ENCODE measurements around the gene SORCS2. TPM values are rescaled to one million over a fixed set of nuclear protein-coding genes. Genes with fewer than 3 reads are reported as not detected.

Gene SORCS2
- total and polyA plus RNA-seq, 2 experiments from 2014 or later = 0.38 to 1.4 TPM

GRCh38 chr4:7703688-7704087 lies 511.4 kb downstream of the SORCS2 start:
- no peak for DNase-seq
- no peaks in the 10 kb centered on the region for H3K27me3 ChIP-seq (replicated peaks; ENCODE audit: insufficient read depth)
- H3K9me2 ChIP-seq (ENCODE audit: insufficient read depth) = no peaks in the 10 kb centered on the region
- 87% methylated on average over 7 to 8 of the region's 8 CpGs for WGBS, 2 experiments (ENCODE audit: low coverage in 1 of 2, low lambda C conversion rate in 2 of 2, missing lambda C conversion rate in 2 of 2)
- no peaks in the 10 kb centered on the region for H4K20me1 ChIP-seq (ENCODE audit: insufficient read depth)
- H3K27ac ChIP-seq = no peak overlapping the region
- H2AFZ ChIP-seq = no peak overlapping the region
- H3F3A ChIP-seq (ENCODE audit: insufficient read depth) = 0 out of 2 replicates have a peak, but pooled peaks cover under 1% of the 10 kb centered on the region
- in situ Hi-C loops (cut with MboI) = loop anchor here (25.0 kb wide), 1 partner anchor 516 kb away; the partner anchor contains the start of gene SORCS2
- H3K9ac ChIP-seq = no peak overlapping the region
- H3K9me3 ChIP-seq (ENCODE audit: low read depth) = no peaks in the 10 kb centered on the region
- no peaks in the 10 kb centered on the region for H3K79me2 ChIP-seq (ENCODE audit: insufficient read depth)
- no peak for TF ChIP-seq EZH2 (IDR thresholded peaks at IDR 0.05; ENCODE audit: insufficient read depth, poor library complexity, severe bottlenecking)
- no peak for TF ChIP-seq EZH2phosphoT487 (IDR thresholded peaks at IDR 0.05; ENCODE audit: insufficient read depth, low read depth)
- H3K36me3 ChIP-seq (ENCODE audit: low read depth) = no peaks in the 10 kb centered on the region
- peaks cover 9% of the 10 kb centered on the region for H3K4me1 ChIP-seq (ENCODE audit: insufficient read depth)
- no peak overlapping the region for H3K4me2 ChIP-seq (ENCODE audit: unreplicated experiment)
- H3K4me3 ChIP-seq = no peak overlapping the region

- TF ChIP-seq EZH2phosphoT487 (IDR thresholded peaks at IDR 0.05; ENCODE audit: insufficient read depth, low read depth) (no peak), EZH2 (IDR thresholded peaks at IDR 0.05; ENCODE audit: insufficient read depth, poor library complexity, severe bottlenecking) (no peak)
- Histone ChIP-seq H3K79me2 (ENCODE audit: insufficient read depth) (no peaks in the 10 kb centered on the region), H3K27me3 (replicated peaks; ENCODE audit: insufficient read depth) (no peaks in the 10 kb centered on the region), H4K20me1 (ENCODE audit: insufficient read depth) (no peaks in the 10 kb centered on the region), H3K4me3 (no peak overlapping the region), H2AFZ (no peak overlapping the region), H3K4me2 (ENCODE audit: unreplicated experiment) (no peak overlapping the region), H3K36me3 (ENCODE audit: low read depth) (no peaks in the 10 kb centered on the region), H3F3A (ENCODE audit: insufficient read depth) (no peaks in the 10 kb centered on the region), H3K9me3 (ENCODE audit: low read depth) (no peaks in the 10 kb centered on the region), H3K4me1 (ENCODE audit: insufficient read depth) (peaks cover 7% of the 10 kb centered on the region; the same call in 1 of the 2 replicates), H3K9ac (no peak overlapping the region), H3K27ac (no peak overlapping the region), H3K9me2 (ENCODE audit: insufficient read depth) (no peaks in the 10 kb centered on the region)
- in situ Hi-C loops (cut with MboI) = loop anchor here (25.0 kb wide), 1 partner anchor 517 kb away; the partner anchor contains the start of gene SORCS2
- no peak for DNase-seq
- WGBS, 2 experiments (ENCODE audit: low coverage in 1 of 2, low lambda C conversion rate in 2 of 2, missing lambda C conversion rate in 2 of 2) = 92 to 94% methylated on average over 16 of the region's 16 CpGs
These were observed 511.8 kb downstream of the SORCS2 start for GRCh38 chr4:7704091-7704490.

GRCh38 chr4:7704625-7705024 lies 512.3 kb downstream of the SORCS2 start:
- in situ Hi-C loops (cut with MboI) = loop anchor here (25.0 kb wide), 1 partner anchor 517 kb away; the partner anchor contains the start of gene SORCS2
- Histone ChIP-seq H3K4me2 (ENCODE audit: unreplicated experiment) (no peak overlapping the region), H3K4me1 (ENCODE audit: insufficient read depth) (peaks cover 2% of the 10 kb centered on the region; the same call in 1 of the 2 replicates), H3K9me2 (ENCODE audit: insufficient read depth) (no peaks in the 10 kb centered on the region), H3K27ac (no peak overlapping the region), H3F3A (ENCODE audit: insufficient read depth) (no peaks in the 10 kb centered on the region), H2AFZ (no peak overlapping the region), H3K36me3 (ENCODE audit: low read depth) (no peaks in the 10 kb centered on the region), H3K9ac (no peak overlapping the region), H3K4me3 (no peak overlapping the region), H3K79me2 (ENCODE audit: insufficient read depth) (no peaks in the 10 kb centered on the region), H3K27me3 (replicated peaks; ENCODE audit: insufficient read depth) (no peaks in the 10 kb centered on the region), H4K20me1 (ENCODE audit: insufficient read depth) (no peaks in the 10 kb centered on the region), H3K9me3 (ENCODE audit: low read depth) (no peaks in the 10 kb centered on the region)
- DNase-seq = no peak
- TF ChIP-seq EZH2phosphoT487 (IDR thresholded peaks at IDR 0.05; ENCODE audit: insufficient read depth, low read depth) (no peak), EZH2 (IDR thresholded peaks at IDR 0.05; ENCODE audit: insufficient read depth, poor library complexity, severe bottlenecking) (no peak)
- 81 to 82% methylated on average over 19 of the region's 19 CpGs for WGBS, 2 experiments (ENCODE audit: low coverage in 1 of 2, low lambda C conversion rate in 2 of 2, missing lambda C conversion rate in 2 of 2)

GRCh38 chr4:7705062-7705461 lies 512.7 kb downstream of the SORCS2 start:
- in situ Hi-C loops (cut with MboI) = loop anchor here (25.0 kb wide), 1 partner anchor 518 kb away; the partner anchor contains the start of gene SORCS2
- no peaks in the 10 kb centered on the region for H3K4me1 ChIP-seq (ENCODE audit: insufficient read depth)

More at GRCh38 chr4:7705062-7705461, 512.7 kb downstream of the SORCS2 start:
- H3K9me3 ChIP-seq (ENCODE audit: low read depth) = no peaks in the 10 kb centered on the region
- H3K36me3 ChIP-seq (ENCODE audit: low read depth) = no peaks in the 10 kb centered on the region
- H3K4me2 ChIP-seq (ENCODE audit: unreplicated experiment) = no peak overlapping the region
- H3K9ac ChIP-seq = no peak overlapping the region
- no peaks in the 10 kb centered on the region for H3K27me3 ChIP-seq (replicated peaks; ENCODE audit: insufficient read depth)
- H3K9me2 ChIP-seq (ENCODE audit: insufficient read depth) = no peaks in the 10 kb centered on the region
- H2AFZ ChIP-seq = no peak overlapping the region
- H4K20me1 ChIP-seq (ENCODE audit: insufficient read depth) = no peaks in the 10 kb centered on the region
- no peak overlapping the region for H3K4me3 ChIP-seq
- no peak overlapping the region for H3K27ac ChIP-seq
- no peaks in the 10 kb centered on the region for H3K79me2 ChIP-seq (ENCODE audit: insufficient read depth)
- 43 to 47% methylated on average over 8 of the region's 8 CpGs for WGBS, 2 experiments (ENCODE audit: low coverage in 1 of 2, low lambda C conversion rate in 2 of 2, missing lambda C conversion rate in 2 of 2)
- H3F3A ChIP-seq (ENCODE audit: insufficient read depth) = no peaks in the 10 kb centered on the region
- peak; percentile 12 for DNase-seq
- no peak for TF ChIP-seq EZH2phosphoT487 (IDR thresholded peaks at IDR 0.05; ENCODE audit: insufficient read depth, low read depth)
- TF ChIP-seq EZH2 (IDR thresholded peaks at IDR 0.05; ENCODE audit: insufficient read depth, poor library complexity, severe bottlenecking) = no peak

All from GM23248 (cell line).